Measurements from ENCODE around the gene CKAP2. TPM values are rescaled to one million over a fixed set of nuclear protein-coding genes. Genes with fewer than 3 reads are reported as not detected.
A peak's percentile ranks its signal among the peaks of the same experiment; 100 is the strongest.
"Not testable (repeated sequence)": the region's sequence is repeated elsewhere in the genome, so short reads cannot be mapped to it uniquely, and the experiment has no call there.

Gene CKAP2
- 81.0 and 110 TPM in 2 replicates for total RNA-seq (2014; rRNA removed; shearing (Covaris generic))

- peak; percentile 92 for DNase-seq (ENCODE audit: low read depth)
These were observed at the start of gene CKAP2 for GRCh38 chr13:52454820-52455676. CKAP2 (plus strand) TSS chr13:52455478; CDS start chr13:52455557, 79 bp downstream.

- peak; percentile 75 for DNase-seq (ENCODE audit: low read depth)
These were observed 49.3 kb upstream of the CKAP2 start, which contains the start of gene THSD1 for GRCh38 chr13:52405767-52406494. THSD1 (minus strand) TSS chr13:52406172; CDS start chr13:52402600, 3,572 bp downstream.

- DNase-seq (ENCODE audit: low read depth): no peak
These were observed 48.6 kb upstream of the CKAP2 start for GRCh38 chr13:52406629-52407028.

- not testable (repeated sequence) for DNase-seq (ENCODE audit: low read depth)
These were observed 47.8 kb upstream of the CKAP2 start for GRCh38 chr13:52407436-52407835.

- not testable (repeated sequence) for DNase-seq (ENCODE audit: low read depth)
These were observed 47.1 kb upstream of the CKAP2 start for GRCh38 chr13:52408071-52408658.

GRCh38 chr13:52411629-52412028 is 43.6 kb upstream of the CKAP2 start:
- DNase-seq (ENCODE audit: low read depth): no peak

GRCh38 chr13:52412128-52412527 is 43.1 kb upstream of the CKAP2 start:
- no peak for DNase-seq (ENCODE audit: low read depth)

GRCh38 chr13:52414051-52414450 is 41.2 kb upstream of the CKAP2 start:
- DNase-seq (ENCODE audit: low read depth): no peak

- no peak for DNase-seq (ENCODE audit: low read depth)
These were observed 40.3 kb upstream of the CKAP2 start for GRCh38 chr13:52414963-52415362.

- no peak for DNase-seq (ENCODE audit: low read depth)
These were observed 36.2 kb upstream of the CKAP2 start for GRCh38 chr13:52419080-52419479.

- DNase-seq (ENCODE audit: low read depth): no peak
These were observed 34.1 kb upstream of the CKAP2 start for GRCh38 chr13:52421216-52421615.

- DNase-seq (ENCODE audit: low read depth): no peak
These were observed 27.0 kb upstream of the CKAP2 start for GRCh38 chr13:52428295-52428694.

GRCh38 chr13:52432456-52432855 is 22.8 kb upstream of the CKAP2 start:
- no peak for DNase-seq (ENCODE audit: low read depth)

- no peak for DNase-seq (ENCODE audit: low read depth)
These were observed 9.0 kb upstream of the CKAP2 start for GRCh38 chr13:52446265-52446664.

- no peak for DNase-seq (ENCODE audit: low read depth)
These were observed 7.9 kb upstream of the CKAP2 start for GRCh38 chr13:52447354-52447753.

- no peak for DNase-seq (ENCODE audit: low read depth)
These were observed 7.3 kb upstream of the CKAP2 start for GRCh38 chr13:52447815-52448552.

- no peak for DNase-seq (ENCODE audit: low read depth)
These were observed 5.8 kb upstream of the CKAP2 start for GRCh38 chr13:52449331-52450011.

- peak; percentile 85 for DNase-seq (ENCODE audit: low read depth)
These were observed 5.1 kb upstream of the CKAP2 start, which contains the start of gene VPS36 for GRCh38 chr13:52450012-52450792. VPS36 (minus strand) TSS chr13:52450634; CDS start chr13:52450594, 40 bp downstream.

- DNase-seq (ENCODE audit: low read depth): no peak
These were observed 4.5 kb upstream of the CKAP2 start for GRCh38 chr13:52450793-52451116.

- DNase-seq (ENCODE audit: low read depth): no peak
These were observed 4.0 kb upstream of the CKAP2 start for GRCh38 chr13:52451135-52451804.

All from RPMI7951 (cell line).